Activated naive CD8-positive, alpha-beta T cell treated with anti-CD3 and anti-CD28 coated beads, Interleukin-2, amount 10 ng/mL, durations not matched to agents 7 days and 5 days (primary cell): ENCODE measurements around the gene AQP12B. TPM values are rescaled to one million over a fixed set of nuclear protein-coding genes. Genes with fewer than 3 reads are reported as not detected.

Experiments
- ATAC-seq: fragments of 150-1000 bp; cut with Tn5 transposase; one replicate; pipeline ENCODE4 v1.10.0; 2021; ENCODE audit warnings: low read depth, moderate library complexity
- POLR2A ChIA-PET: fragments of 350-600 bp; sonication (Branson Sonifier 250); formaldehyde crosslinking; loops from one replicate; lab custom pipeline; 2021; ENCODE audit warnings: antibody characterized with exemption; lab: Charles Lee
- DNase-seq: peaks from one replicate; pipeline ENCODE4 v3.0.0; 2021
- H3K27ac Mint-ChIP-seq: one replicate; pipeline ENCODE4 v1.8.0; 2022; ENCODE audit warnings: mild to moderate bottlenecking, mixed read lengths
- H3K27me3 Mint-ChIP-seq: one replicate; pipeline ENCODE4 v1.8.0; 2022; ENCODE audit warnings: mild to moderate bottlenecking, moderate library complexity, mixed read lengths
- H3K36me3 Mint-ChIP-seq: one replicate; pipeline ENCODE4 v1.8.0; 2021; ENCODE audit warnings: mild to moderate bottlenecking, mixed read lengths
- H3K4me1 Mint-ChIP-seq: one replicate; pipeline ENCODE4 v1.8.0; 2021; ENCODE audit warnings: mixed read lengths
- H3K4me3 Mint-ChIP-seq: one replicate; pipeline ENCODE4 v1.8.0; 2022; ENCODE audit warnings: mild to moderate bottlenecking, moderate library complexity, mixed read lengths
- H3K9me3 Mint-ChIP-seq: one replicate; pipeline ENCODE4 v1.8.0; 2021; ENCODE audit warnings: mixed read lengths
- total RNA-seq, 2 experiments: library from RNA; stranded (reverse); gene quantifications; one replicate each; pipeline ENCODE4 v1.2.3, GENCODE V29; 2021

AQP12B gene
- total RNA-seq, 2 experiments from 2014 or later = not detected

DNA sequence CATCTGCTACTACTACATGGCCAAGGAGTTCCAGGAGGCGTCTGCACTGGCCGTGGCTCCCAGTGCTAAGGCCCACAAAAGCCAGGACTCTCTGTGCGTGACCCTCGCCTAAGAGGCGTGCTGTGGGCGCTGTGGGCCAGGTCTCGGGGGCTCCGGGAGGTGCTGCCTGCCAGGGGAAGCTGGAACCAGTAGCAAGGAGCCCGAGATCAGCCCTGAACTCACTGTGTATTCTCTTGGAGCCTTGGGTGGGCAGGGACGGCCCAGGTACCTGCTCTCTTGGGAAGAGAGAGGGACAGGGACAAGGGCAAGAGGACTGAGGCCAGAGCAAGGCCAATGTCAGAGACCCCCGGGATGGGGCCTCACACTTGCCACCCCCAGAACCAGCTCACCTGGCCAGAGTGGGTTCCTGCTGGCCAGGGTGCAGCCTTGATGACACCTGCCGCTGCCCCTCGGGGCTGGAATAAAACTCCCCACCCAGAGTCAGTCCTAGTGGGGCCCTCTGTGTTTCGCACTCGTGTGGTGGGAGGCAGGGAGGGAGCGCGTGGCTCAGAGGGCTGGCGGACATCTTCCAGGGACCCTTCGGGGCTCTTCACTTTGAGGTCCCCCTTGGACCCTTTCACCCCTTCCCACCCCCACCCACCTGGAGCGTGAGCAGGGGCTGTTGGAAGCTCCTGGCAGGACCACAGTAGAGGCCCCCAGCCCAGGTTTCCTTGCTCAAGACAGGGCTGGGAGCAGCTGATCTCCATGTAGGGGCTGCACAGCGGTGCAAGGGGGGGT, 51.7 kb downstream of the AQP12B start:
- Mint-ChIP-seq H3K4me1 (peaks cover 10% of the 10 kb centered on the region), H3K9me3 (peaks cover 26% of the 10 kb centered on the region), H3K27me3 (no peaks in the 10 kb centered on the region), H3K27ac (no peak overlapping the region), H3K4me3 (no peak overlapping the region), H3K36me3 (peaks cover 37% of the 10 kb centered on the region)
- DNase-seq (no peak), ATAC-seq (no peak)
- POLR2A ChIA-PET = no interaction called here

DNA sequence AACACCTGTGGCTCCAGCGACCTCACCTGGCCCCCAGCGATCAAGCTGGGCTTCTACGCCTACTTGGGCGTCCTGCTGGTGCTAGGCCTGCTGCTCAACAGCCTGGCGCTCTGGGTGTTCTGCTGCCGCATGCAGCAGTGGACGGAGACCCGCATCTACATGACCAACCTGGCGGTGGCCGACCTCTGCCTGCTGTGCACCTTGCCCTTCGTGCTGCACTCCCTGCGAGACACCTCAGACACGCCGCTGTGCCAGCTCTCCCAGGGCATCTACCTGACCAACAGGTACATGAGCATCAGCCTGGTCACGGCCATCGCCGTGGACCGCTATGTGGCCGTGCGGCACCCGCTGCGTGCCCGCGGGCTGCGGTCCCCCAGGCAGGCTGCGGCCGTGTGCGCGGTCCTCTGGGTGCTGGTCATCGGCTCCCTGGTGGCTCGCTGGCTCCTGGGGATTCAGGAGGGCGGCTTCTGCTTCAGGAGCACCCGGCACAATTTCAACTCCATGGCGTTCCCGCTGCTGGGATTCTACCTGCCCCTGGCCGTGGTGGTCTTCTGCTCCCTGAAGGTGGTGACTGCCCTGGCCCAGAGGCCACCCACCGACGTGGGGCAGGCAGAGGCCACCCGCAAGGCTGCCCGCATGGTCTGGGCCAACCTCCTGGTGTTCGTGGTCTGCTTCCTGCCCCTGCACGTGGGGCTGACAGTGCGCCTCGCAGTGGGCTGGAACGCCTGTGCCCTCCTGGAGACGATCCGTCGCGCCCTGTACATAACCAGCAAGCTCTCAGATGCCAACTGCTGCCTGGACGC, 52.5 kb downstream of the AQP12B start:
- H3K9me3 Mint-ChIP-seq = peaks cover 26% of the 10 kb centered on the region
- peaks cover 14% of the 10 kb centered on the region for H3K4me1 Mint-ChIP-seq
- no peak overlapping the region for H3K27ac Mint-ChIP-seq
- no peaks in the 10 kb centered on the region for H3K27me3 Mint-ChIP-seq
- POLR2A ChIA-PET = no interaction called here
- ATAC-seq (no peak), DNase-seq (no peak)
- peaks cover 37% of the 10 kb centered on the region for H3K36me3 Mint-ChIP-seq
- no peak overlapping the region for H3K4me3 Mint-ChIP-seq

DNA sequence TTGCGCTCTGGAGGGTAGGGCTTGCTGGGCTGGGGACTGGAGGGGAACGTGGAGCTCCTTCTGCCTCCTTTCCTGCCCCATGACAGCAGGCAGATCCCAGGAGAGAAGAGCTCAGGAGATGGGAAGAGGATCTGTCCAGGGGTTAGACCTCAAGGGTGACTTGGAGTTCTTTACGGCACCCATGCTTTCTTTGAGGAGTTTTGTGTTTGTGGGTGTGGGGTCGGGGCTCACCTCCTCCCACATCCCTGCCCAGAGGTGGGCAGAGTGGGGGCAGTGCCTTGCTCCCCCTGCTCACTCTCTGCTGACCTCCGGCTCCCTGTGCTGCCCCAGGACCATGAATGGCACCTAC, 53.1 kb downstream of the AQP12B start:
- H3K9me3 Mint-ChIP-seq = peaks cover 21% of the 10 kb centered on the region
- H3K36me3 Mint-ChIP-seq = peaks cover 34% of the 10 kb centered on the region
- no peaks in the 10 kb centered on the region for H3K27me3 Mint-ChIP-seq
- POLR2A ChIA-PET = no interaction called here
- peaks cover 20% of the 10 kb centered on the region for H3K4me1 Mint-ChIP-seq
- H3K27ac Mint-ChIP-seq = no peak overlapping the region
- ATAC-seq (no peak), DNase-seq (no peak)
- H3K4me3 Mint-ChIP-seq = no peak overlapping the region

DNA sequence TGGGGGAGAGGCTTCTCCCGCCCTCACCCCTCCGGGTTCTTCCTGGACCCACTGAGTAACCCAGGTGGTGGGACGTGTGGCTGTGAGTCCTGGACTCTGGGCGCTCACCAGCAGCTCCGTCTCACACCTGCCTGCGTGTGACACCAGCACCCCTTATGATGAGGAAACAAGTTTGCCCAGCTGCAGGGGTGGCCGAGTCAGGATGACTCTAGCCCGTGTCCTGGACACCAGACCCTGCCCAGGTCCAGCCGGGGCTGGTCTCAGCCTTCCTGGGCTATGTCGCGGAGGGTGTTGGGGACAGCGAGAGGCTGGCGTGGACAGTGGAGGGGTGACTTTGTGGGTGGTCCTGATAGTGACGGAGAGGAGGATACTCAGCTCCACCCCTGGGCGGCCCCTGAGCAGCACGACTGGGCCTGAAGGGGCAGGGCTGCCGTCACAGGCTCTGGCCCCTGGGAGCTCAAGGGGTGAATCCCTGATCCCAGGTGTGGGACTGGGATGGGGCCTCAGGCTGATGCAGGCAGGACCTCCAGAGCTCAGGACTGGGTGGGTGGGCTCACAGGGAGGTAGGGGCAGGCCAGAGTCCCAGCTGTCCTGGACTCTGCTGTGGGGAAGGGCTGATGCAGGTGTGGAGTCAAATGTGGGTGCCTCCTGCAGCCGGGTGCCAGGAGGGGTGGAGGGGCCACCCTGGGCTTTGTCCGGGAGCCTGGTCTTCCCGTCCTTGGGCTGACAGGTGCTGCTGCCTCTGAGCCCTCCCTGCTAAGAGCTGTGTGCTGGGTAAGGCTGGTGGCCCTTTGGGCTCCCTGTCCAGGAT, 53.7 kb downstream of the AQP12B start:
- POLR2A ChIA-PET = no interaction called here
- Mint-ChIP-seq H3K36me3 (peaks cover 29% of the 10 kb centered on the region), H3K4me3 (no peak overlapping the region), H3K9me3 (peaks cover 17% of the 10 kb centered on the region), H3K4me1 (peaks cover 24% of the 10 kb centered on the region), H3K27ac (no peak overlapping the region), H3K27me3 (no peaks in the 10 kb centered on the region)
- DNase-seq (peak; percentile 29), ATAC-seq (no peak)

DNA sequence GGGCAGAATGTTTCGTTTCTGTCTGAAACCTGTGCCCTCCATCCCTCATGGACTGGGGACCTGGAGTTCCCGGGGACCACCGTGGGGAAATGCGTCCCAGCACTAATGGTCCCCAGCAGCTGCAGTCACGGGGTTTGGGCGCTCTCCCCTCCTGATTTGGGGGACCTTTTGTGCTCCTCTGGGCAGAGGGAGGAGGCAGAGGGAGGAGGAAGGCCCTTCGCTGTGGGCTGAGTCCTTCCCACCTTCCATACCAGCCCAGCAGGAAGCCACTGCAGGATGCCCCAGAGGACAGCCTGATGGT, 54.2 kb downstream of the AQP12B start:
- POLR2A ChIA-PET = no interaction called here
- H3K27ac Mint-ChIP-seq = no peak overlapping the region
- peaks cover 14% of the 10 kb centered on the region for H3K9me3 Mint-ChIP-seq
- ATAC-seq = no peak
- DNase-seq = no peak
- no peak overlapping the region for H3K4me3 Mint-ChIP-seq
- H3K27me3 Mint-ChIP-seq = no peaks in the 10 kb centered on the region
- peaks cover 25% of the 10 kb centered on the region for H3K4me1 Mint-ChIP-seq
- H3K36me3 Mint-ChIP-seq = peaks cover 26% of the 10 kb centered on the region

DNA sequence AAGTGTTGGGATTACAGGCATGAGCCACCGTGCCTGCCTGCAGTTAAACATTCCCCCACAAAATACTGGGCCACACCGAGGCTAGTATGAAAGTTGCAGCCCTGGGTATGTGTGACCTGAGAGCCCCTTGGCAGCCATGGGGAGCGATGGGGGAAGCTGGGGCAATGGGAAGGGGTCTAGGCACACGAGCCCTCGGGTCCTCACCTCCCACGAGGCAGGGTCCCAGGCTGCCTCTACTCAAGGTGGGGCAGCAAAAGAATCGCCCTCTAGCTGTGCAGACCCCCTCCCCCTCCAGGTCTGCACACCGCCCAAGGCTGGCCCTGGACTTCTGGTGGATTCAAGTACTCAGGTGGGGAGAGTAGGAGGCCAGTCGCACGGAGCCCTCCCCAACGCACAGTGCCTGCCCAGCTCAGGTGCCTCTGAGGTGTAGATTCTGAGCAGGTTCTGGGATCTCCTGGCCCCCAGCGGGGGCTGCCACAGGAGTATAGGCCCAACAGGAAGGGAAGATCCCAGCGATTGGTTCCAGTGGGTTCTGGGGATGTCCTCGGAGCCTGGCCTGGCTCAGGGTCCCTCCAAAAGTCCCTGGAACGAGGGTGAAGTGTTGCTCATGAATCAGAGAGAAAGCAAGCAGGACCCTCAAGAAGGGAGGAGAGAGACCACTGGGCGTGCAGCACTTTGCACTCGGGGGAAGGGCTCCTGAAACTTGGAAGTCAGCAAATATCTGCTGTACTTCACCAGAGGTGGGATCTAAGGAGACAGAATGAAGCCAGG, 54.8 kb downstream of the AQP12B start:
- H3K9me3 Mint-ChIP-seq = peaks cover 9% of the 10 kb centered on the region
- DNase-seq (no peak), ATAC-seq (no peak)
- POLR2A ChIA-PET = interaction anchor here (1.6 to 1.9 kb wide), 2 partner anchors 15 to 42 kb away, joined by 7 to 9 read pairs; partner anchors contain the start of gene CAPN10
- H3K4me1 Mint-ChIP-seq = peaks cover 30% of the 10 kb centered on the region
- peaks cover 22% of the 10 kb centered on the region for H3K36me3 Mint-ChIP-seq
- H3K27me3 Mint-ChIP-seq = no peaks in the 10 kb centered on the region
- H3K4me3 Mint-ChIP-seq = no peak overlapping the region
- H3K27ac Mint-ChIP-seq = no peak overlapping the region

DNA sequence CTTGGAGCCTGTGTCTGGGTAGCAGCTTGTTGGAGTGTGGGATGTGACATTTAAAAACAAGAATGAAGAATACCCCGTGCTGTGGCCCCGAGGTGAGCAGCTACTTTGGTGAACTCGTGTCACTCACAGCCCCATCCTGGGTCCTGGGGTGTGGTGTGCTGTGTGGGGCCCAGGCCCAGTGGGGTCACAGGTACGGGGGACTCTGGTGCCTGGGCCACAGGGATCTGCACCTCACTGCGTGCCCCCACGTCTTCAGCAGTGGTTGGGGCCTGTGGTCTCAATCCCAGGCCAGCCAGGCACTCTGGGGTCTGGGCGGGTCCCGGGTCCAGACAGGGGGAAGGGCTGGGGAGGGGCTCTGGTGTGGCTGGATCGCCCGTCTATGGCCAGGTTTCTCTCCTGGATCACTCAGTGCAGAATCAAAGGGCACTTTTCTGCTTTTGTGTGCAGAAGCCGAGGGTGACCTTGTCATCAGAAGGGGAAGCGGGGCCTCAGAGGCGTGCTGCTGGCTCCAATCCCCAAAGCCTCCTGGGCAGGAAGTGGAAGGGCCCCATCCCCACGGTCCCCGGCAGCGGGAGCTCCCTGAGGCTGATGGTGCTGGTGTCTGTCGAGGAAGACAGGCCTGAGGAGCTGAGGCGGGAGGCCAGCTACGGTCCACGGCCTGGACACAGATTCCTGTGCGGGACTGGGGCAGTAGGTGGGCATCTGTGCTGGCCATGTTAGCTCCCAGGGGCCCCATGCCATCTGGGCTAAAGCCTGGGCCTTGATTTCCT, 56.0 kb downstream of the AQP12B start:
- ATAC-seq (peak; percentile 28), DNase-seq (peak; percentile 63)
- Mint-ChIP-seq H3K27me3 (no peaks in the 10 kb centered on the region), H3K27ac (peak overlapping the region; percentile 87), H3K36me3 (peaks cover 10% of the 10 kb centered on the region), H3K4me1 (peaks cover 39% of the 10 kb centered on the region), H3K4me3 (peak overlapping the region; percentile 77), H3K9me3 (peaks cover 1% of the 10 kb centered on the region)
- POLR2A ChIA-PET = interaction anchor here (0.7 to 1.9 kb wide), 7 partner anchors 12 to 62 kb away, joined by 3 to 9 read pairs (median 3); partner anchors contain the start of gene CAPN10

Other genes with a start within 250 kb of the AQP12B start
- 1 to 10 TPM; 3.4 to 4.7 TPM for gene GPC1, start 247.2 kb downstream of the AQP12B start, total RNA-seq
- gene ANKMY1, start 124.9 kb downstream of the AQP12B start, total RNA-seq = 10 to 100 TPM; 50.9 to 53.2 TPM
- 10 to 100 TPM; 12.3 to 13.8 TPM for gene DUSP28, start 122.5 kb downstream of the AQP12B start, total RNA-seq
- 100 to 1,000 TPM; 124 TPM for gene RNPEPL1, start 114.4 kb downstream of the AQP12B start, total RNA-seq
- 10 to 100 TPM; 72.3 to 74.2 TPM for gene CAPN10, start 96.2 kb downstream of the AQP12B start, total RNA-seq
- gene GPR35, start 57.4 kb downstream of the AQP12B start, total RNA-seq = 10 to 100 TPM; 19.2 to 19.3 TPM
- not detected for gene AQP12A, start 9.0 kb upstream of the AQP12B start, total RNA-seq
- 1 to 10 TPM; 2.0 to 2.3 TPM for gene KIF1A, start 137.3 kb upstream of the AQP12B start, total RNA-seq
- not detected for gene AGXT, start 185.9 kb upstream of the AQP12B start, total RNA-seq
- not detected for gene MAB21L4, start 213.3 kb upstream of the AQP12B start, total RNA-seq
- gene CROCC2, start 223.5 kb upstream of the AQP12B start, total RNA-seq = not detected